Occipital lobe (tissue), 2 donors: Measurements from ENCODE around the gene IRAK2. TPM values are rescaled to one million over a fixed set of nuclear protein-coding genes. Genes with fewer than 3 reads are reported as not detected.
A peak's percentile ranks its signal among the peaks of the same experiment; 100 is the strongest.

Experiments used
- DNase-seq: peaks from one replicate; lab custom pipeline; 2025; lab: John Stamatoyannopoulos, UW
- total RNA-seq: library from RNA; depleted of rRNA; stranded (reverse); fragments of >200 nt; gene quantifications from one replicate; pipeline ENCODE4 v1.2.3, GENCODE V29; 2014

IRAK2 gene
- total RNA-seq, 1 donor from 2014 or later: 3.7 TPM

DNA sequence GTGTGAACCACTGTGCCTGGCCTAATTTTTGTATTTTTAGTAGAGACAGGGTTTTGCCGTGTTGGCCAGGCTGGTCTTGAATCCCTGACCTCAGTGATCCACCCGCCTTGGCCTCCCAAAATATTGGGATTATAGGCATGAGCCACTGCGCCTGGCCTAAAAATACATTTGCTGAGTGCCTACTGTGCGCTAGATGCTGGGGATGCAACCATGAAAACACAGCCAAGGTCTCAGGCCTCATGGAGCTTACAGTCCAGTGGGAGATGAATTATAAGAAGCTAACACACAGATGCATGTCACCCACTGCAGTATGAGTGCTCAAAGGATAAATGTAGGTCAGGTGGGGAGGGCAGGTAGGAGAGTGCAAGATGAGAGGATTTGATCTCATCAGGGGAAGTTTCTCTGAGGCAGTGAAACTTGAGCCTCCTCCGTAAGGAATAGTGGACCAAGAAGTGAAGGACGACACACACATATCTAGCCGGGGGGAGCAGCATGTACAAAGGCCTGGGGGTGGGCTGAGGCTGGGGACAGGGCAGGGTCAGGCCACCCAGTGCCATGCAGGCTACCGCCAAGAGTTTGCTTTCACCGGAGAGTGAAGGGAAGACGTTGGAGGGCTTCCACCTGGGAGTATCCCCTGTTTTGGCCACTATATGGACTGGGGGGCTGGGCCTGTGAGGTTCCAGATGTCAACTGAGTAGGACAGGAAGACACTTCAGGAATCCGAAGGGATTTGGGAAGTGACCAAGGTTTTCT lies 24.3 kb downstream of the IRAK2 start:
- DNase-seq: no peak

DNA sequence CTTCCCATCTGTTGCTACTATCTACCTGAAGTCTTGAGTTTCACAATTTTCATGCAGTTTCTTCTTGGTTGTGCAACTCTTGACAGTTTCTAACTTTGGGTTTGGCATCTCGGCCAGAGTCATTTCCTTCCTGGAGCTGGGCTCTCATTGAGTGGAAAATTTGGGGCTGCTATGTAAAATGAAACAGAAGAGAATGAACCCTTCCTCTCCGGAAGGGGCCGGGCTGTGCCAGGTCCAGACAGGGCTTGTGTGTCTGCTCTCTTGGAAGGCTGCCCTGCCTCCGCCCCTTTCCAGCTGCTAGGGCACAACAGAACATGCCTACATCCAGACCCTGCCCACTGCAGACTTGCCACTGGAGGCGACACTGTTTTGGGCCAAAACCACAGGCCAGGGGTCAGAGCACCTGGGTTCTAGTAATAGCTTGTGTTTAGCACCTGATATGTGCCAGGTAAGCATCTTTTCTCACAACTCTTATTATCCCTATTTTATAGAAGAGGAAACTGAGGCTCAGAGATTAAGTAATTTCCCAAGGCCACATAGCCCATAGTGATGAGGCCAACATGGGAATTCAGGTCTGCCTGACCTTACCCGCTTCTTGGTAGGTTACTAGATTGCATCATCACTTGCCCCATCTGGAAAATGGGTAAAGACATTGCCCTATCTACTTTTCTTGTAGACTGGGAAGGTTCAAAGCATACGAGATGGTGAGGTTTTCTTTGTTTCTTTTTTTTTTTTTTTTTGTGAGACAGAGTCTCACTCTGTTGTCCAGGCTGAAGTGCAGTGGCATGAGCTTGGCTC lies 25.0 kb downstream of the IRAK2 start:
- peak; percentile 78 for DNase-seq

GRCh38 chr3:10192953-10193691 lies 28.4 kb downstream of the IRAK2 start:
- DNase-seq: no peak

GRCh38 chr3:10193692-10194327 lies 29.1 kb downstream of the IRAK2 start:
- DNase-seq: no peak

DNA sequence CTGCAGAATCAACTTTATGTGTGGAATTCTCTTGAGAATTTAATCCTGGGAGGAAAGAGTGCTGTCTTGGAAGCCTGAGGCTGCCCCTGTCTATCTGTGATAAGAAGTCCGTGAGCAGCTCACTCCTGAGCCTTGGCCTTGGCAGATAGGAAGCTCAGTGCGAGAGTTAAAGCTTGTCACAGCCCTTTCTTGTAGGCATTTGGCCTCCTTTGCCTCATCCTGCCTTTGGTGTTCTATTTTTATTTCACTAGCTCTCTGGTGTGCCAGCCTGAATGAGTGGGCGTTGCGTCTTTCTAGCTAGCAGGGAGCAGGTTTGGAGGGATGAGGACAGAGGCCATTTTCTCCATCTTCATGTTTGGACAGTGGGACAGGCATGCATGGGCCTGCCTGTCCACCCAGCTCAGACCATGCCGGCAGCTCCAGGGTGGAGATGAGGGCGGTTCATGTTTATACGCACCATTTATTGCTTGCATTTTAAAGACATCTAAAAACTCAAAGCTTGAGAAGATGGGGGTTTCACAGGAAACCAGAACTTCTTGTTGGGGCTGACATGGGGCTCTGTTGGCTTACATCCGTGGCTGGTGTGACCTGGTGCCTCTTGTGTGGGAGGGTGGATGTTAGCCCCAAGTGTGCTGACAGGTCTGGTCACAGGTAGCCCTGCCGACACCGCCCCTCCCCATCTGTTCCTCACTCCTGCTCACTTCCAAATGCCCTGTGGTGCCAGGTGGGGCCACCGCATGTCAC lies 29.8 kb downstream of the IRAK2 start:
- DNase-seq: peak; percentile 63

GRCh38 chr3:10195366-10196089 lies 30.8 kb downstream of the IRAK2 start:
- no peak for DNase-seq

GRCh38 chr3:10196389-10197052 lies 31.8 kb downstream of the IRAK2 start:
- no peak for DNase-seq

DNA sequence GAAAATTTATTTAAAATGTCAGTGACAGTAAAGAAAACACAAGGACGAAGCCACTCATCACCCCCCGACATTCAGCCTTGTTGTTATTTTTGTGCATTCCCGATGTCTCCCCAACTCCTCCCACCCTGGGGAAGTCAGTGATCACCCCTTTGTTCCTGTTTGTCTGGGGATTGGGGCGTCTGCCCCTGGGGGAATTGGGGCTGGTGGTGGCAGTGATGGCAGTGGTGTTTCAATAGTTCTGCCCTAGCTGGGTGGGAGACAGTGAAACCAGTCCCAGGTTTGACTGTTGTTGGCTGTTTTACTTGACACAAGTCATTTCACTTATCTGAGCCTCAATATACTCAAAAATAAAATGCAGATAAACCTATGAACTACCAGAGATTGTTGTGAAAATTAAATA lies 33.5 kb downstream of the IRAK2 start:
- no peak for DNase-seq

DNA sequence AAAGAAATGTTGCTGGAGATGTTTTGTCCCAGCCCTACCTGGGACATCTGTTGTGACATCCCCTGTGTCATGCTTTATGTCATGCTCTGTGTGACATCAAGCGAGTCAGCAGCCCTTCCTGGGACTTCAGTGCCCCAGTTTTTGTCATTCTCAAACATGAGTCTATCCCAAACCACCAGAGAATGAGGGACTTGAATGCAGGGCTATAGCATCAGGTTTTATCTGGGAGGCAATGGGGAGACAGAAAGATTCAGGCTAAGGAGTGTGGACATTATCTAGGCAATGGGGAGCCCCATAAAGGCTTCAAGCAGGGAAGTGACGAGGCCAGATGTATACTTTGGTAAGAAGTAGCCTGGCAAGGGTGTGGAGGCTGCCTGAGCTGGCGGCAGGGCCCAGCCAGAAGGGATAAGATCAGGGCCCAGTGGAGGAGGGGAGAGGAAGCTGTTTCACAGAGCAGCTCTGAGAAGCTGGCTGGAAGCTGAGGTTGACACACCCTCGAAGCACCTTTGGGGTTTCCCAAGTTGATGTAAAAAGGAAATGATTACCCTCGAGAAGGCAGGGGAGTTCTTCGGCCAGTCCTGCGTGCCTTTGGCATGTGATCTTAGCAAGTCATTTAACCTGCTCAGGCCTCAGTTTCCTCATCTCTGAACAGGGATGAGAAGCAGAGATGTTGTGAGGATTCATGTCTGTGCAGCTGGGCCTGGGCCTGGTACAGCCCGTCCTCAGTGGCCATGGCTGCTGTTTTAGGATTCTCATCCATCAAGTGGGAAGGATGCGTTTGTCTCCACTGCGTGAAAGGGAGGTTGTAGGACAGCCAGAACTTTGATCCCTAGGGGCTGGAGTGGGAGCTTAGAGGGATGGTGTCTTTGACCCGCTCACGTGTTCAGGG lies 34.3 kb downstream of the IRAK2 start:
- DNase-seq: no peak

DNA sequence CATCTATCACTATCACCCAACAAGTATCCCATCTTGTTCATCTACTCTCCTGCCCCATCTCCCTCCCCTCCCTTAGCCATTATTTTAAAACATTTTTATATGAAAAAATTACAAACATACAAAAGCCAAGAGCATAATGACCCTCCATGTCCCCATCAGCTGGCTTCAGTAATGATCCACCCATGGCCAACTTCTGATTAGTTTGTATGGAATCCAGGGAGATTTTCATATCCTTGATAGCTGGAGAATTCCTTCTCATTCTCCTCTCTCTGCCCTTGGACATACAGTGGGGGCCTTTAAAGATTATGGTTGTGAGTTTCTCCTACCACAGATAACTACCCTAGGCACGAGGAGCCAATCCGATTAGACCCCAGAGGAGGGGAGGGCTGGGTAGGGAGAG lies 40.2 kb downstream of the IRAK2 start:
- no peak for DNase-seq

- DNase-seq: no peak
Measured at GRCh38 chr3:10205451-10206165, 40.9 kb downstream of the IRAK2 start.

- DNase-seq: no peak
Measured at GRCh38 chr3:10206166-10206511, 41.4 kb downstream of the IRAK2 start.

DNA sequence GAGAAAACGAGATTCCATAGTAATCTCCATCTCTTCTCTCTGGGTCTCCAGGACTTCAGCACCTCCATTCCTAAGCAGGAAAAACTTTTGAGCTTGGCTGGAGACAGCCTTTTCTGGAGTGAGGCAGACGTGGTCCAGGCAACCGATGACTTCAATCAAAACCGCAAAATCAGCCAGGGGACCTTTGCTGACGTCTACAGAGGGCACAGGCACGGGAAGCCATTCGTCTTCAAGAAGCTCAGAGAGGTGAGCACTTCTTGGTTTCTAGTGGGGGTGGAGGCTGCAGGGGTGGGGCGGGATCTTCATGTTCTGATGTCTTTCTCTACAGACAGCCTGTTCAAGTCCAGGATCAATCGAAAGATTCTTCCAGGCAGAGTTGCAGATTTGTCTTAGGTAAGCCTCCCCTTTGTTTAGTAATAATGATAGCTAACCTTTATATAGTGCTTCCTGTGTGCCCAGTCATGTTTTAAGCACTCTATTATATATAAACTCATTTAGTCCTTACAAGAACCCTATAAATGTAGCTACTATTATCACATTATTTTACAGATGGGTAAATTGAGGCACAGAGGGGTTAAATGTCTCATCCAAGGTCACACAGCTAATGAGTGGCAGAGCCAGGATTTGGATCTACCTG lies 48.6 kb downstream of the IRAK2 start:
- no peak for DNase-seq

DNA sequence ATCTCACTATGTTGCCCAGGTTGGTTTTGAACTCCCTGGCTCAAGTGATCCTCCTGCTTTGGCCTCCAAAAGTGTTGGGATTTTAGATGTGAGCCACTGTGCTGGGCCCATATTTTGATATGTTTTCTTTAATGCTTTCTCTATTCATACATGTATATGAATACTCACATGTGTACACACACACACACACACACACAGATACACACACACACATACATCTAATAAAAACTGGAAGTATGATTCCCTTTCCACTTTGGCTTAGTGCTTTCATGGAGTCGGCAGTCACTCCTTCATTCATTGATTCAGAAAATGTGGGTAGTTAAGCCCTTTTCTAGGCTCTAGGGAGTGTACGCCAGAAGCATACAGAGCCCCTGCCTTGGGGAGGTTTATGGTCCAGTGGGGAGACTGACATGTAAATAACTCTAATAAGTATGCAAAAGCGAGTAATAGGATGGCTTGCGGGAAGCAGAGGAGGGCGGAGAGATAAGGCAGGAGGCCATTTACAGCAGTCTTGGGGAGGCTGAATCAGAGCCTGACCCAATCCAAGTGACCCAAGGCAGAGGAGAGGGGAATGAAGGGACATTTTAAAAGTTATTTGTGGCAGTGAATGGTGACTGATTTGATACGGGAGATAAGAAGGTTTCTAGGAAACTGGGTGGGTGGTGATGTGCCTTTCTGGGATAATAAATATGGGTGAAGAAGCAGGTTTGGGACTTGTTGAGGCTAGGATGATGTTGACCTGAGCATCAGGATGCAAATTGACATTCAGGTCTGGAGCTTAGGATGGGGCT lies 51.1 kb downstream of the IRAK2 start:
- no peak for DNase-seq

DNA sequence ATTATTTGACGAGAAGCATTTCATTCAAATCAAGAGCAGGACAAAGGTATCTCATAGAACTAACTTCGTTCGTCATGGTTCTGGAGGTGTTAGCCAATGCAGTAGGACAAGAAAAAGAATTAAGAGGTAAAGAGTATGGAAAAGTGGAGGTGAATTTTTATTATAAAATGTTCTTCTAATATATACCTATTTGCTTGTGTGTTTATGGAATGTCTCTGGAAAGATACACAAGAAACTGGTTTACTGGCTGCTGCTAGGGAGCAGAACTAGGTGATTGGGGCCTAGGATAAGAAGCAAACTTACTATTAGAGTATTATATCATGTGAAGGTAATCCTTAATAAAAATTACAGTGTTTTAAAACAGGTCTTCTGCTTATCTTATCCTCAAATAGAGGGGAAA lies 52.6 kb downstream of the IRAK2 start:
- DNase-seq: no peak

DNA sequence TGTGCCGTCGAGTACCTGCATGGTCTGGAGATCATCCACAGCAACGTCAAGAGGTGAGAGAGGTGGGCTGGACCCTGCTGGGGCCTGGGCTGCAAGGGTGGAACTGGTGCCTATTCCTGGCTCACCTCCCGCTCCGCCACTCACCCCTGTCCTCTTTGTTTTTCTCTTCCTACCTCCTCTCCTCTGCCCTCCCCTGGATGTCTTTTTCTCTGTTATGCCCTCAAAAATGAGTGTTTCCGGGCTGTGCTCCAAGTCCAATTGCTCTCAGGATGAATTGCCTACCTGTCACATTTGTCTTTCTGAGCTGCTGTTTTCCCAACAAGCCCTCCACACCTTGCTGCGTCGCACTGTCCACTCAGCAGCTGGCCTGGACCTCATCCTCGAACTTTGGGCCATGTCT lies 55.0 kb downstream of the IRAK2 start:
- no peak for DNase-seq
